Hematopoietic multipotent progenitor cell (in vitro differentiated cells): ENCODE results near the gene VTI1A. TPM values are rescaled to one million over a fixed set of nuclear protein-coding genes. Genes with fewer than 3 reads are reported as not detected.

ENCODE experiments used
- DNase-seq, 3 donors: peaks; one replicate each; pipeline ENCODE4 v3.0.0-alpha.2; 2011 to 2015; ENCODE audit warnings: low read depth in 2 of 3, low spot score in 2 of 3
- total RNA-seq: library from RNA; depleted of rRNA; stranded (reverse); fragments of >200 nt; gene quantifications from one replicate; pipeline ENCODE4 v1.2.3, GENCODE V29; 2012

The VTI1A gene
- total RNA-seq, 1 donor: 20.7 TPM

GRCh38 chr10:112744181-112745096 lies 297.4 kb downstream of the VTI1A start:
- peak in 2 of 3 donors; percentile 38 to 80 for DNase-seq

GRCh38 chr10:112746329-112746728 lies 299.3 kb downstream of the VTI1A start:
- DNase-seq: no peak

- no peak for DNase-seq
Measured at GRCh38 chr10:112750427-112751167, 303.6 kb downstream of the VTI1A start.

GRCh38 chr10:112751651-112752050 lies 304.6 kb downstream of the VTI1A start:
- DNase-seq: no peak

- no peak for DNase-seq
Measured at GRCh38 chr10:112752288-112752687, 305.3 kb downstream of the VTI1A start.

- DNase-seq: peak in 1 of 3 donors; percentile 26
Measured at GRCh38 chr10:112753961-112754411, 307.0 kb downstream of the VTI1A start.

GRCh38 chr10:112755446-112756234 lies 308.6 kb downstream of the VTI1A start:
- DNase-seq: no peak

- DNase-seq: no peak
Measured at GRCh38 chr10:112756235-112756527, 309.2 kb downstream of the VTI1A start.

GRCh38 chr10:112758961-112759360 lies 311.9 kb downstream of the VTI1A start:
- no peak for DNase-seq

GRCh38 chr10:112759496-112759895 lies 312.5 kb downstream of the VTI1A start:
- DNase-seq: no peak

GRCh38 chr10:112761256-112761655 lies 314.2 kb downstream of the VTI1A start:
- DNase-seq: no peak

GRCh38 chr10:112763916-112764520 lies 317.0 kb downstream of the VTI1A start:
- no peak for DNase-seq

GRCh38 chr10:112765717-112766235 lies 318.8 kb downstream of the VTI1A start:
- DNase-seq: no peak

GRCh38 chr10:112766636-112767035 lies 319.6 kb downstream of the VTI1A start:
- DNase-seq: no peak

GRCh38 chr10:112767156-112767555 lies 320.1 kb downstream of the VTI1A start:
- no peak for DNase-seq

- DNase-seq: no peak
Measured at GRCh38 chr10:112768121-112768520, 321.1 kb downstream of the VTI1A start.

- DNase-seq: no peak
Measured at GRCh38 chr10:112769081-112769480, 322.1 kb downstream of the VTI1A start.

- DNase-seq: no peak
Measured at GRCh38 chr10:112769611-112770370, 322.8 kb downstream of the VTI1A start.

GRCh38 chr10:112771733-112772132 lies 324.7 kb downstream of the VTI1A start:
- DNase-seq: no peak

GRCh38 chr10:112773783-112774182 lies 326.8 kb downstream of the VTI1A start:
- no peak for DNase-seq
